Epithelial cell of esophagus (primary cell): ENCODE measurements around the gene RELB.

ENCODE experiments used
- DNase-seq: peaks from one replicate; pipeline ENCODE4 v3.0.0; 2010; ENCODE audit warnings: low read depth
- H3K4me3 ChIP-seq: 2 replicates; pipeline ENCODE4 v1.5.1; 2011; ENCODE audit warnings: mild to moderate bottlenecking, low read length, control low read depth
- TF ChIP-seq, protein P1 (sequence below): IDR thresholded peaks from 2 replicates; pipeline ENCODE4 v1.5.1; 2011; ENCODE audit warnings: low read depth, mild to moderate bottlenecking, low read length, control low read depth, inconsistent platforms; ENCODE audit not compliant: insufficient read depth; ENCODE audit errors: missing control alignments

Gene RELB

DNA sequence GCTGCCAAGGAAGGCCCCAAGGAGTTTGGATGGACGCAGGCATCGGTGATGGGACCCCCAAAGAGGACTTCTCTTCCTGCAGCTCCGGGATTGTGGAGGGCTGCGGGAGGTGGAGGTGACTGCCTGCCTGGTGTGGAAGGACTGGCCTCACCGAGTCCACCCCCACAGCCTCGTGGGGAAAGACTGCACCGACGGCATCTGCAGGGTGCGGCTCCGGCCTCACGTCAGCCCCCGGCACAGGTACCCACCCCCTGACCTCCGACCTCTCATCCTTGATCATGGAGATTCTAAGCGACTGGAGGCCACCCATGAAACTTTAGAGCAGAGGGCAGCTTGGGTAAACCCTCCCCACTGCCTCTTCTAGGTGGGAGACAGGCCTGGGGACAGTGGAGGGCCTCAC lies 20.7 kb downstream of the RELB start:
- DNase-seq: no peak
- no peak overlapping the region for H3K4me3 ChIP-seq
- TF ChIP-seq, protein P1, sequence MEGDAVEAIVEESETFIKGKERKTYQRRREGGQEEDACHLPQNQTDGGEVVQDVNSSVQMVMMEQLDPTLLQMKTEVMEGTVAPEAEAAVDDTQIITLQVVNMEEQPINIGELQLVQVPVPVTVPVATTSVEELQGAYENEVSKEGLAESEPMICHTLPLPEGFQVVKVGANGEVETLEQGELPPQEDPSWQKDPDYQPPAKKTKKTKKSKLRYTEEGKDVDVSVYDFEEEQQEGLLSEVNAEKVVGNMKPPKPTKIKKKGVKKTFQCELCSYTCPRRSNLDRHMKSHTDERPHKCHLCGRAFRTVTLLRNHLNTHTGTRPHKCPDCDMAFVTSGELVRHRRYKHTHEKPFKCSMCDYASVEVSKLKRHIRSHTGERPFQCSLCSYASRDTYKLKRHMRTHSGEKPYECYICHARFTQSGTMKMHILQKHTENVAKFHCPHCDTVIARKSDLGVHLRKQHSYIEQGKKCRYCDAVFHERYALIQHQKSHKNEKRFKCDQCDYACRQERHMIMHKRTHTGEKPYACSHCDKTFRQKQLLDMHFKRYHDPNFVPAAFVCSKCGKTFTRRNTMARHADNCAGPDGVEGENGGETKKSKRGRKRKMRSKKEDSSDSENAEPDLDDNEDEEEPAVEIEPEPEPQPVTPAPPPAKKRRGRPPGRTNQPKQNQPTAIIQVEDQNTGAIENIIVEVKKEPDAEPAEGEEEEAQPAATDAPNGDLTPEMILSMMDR: no peak

DNA sequence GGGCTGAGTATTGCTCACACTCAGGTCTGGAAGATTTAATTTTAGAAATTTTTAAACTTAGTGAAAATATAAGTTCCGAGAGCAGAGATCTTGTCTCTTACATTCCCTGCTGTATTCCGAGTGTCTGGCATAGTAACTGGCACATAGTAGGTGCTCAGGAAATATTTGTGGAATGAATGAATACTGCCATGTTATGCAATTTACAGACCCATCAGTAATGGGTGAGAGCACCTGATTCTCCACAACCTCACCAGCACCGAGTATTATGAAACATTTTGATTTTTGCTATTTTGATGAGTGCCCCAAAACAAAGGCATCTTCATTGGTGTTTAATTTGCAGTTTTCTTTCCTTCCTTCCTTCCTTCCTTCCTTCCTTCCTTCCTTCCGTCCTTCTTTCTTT lies 21.8 kb downstream of the RELB start:
- TF ChIP-seq, protein P1: no peak
- DNase-seq: no peak
- H3K4me3 ChIP-seq: no peak overlapping the region

DNA sequence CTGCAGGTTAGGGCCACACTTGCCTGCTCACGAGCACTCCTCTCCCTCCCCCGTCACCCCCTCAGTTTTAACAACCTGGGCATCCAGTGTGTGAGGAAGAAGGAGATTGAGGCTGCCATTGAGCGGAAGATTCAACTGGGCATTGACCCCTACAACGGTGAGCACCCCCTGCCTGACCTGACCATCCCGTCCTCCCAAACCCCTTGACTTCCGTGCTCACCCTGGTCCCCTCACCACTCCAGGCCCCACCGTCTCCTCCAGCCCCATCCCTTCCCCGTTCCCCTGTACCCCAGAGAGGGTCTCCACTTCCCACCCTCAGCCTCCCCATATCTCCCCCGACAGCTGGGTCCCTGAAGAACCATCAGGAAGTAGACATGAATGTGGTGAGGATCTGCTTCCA lies 24.0 kb downstream of the RELB start:
- DNase-seq: no peak
- TF ChIP-seq, protein P1: no peak
- no peak overlapping the region for H3K4me3 ChIP-seq

DNA sequence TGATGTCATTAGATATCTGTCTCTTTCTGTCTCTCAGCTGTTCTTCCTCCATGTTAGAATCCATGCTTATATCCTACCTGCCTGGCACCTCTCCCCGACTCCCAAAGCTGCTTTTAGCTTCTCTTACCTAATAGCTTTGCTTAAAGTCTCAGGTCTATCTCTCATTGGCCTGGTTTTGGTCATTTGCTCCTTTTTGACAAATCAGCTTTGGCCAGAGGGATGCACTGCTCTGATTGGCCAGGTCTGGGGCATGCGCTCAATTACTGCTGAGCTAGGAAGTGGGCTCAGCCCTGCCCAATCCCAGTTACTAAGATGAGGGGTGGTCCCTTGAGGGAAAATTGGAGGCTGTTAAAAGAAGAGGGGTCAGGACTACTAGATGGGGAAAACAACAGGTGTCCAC lies 26.1 kb downstream of the RELB start:
- TF ChIP-seq, protein P1: no peak
- no peak for DNase-seq
- H3K4me3 ChIP-seq: no peak overlapping the region

DNA sequence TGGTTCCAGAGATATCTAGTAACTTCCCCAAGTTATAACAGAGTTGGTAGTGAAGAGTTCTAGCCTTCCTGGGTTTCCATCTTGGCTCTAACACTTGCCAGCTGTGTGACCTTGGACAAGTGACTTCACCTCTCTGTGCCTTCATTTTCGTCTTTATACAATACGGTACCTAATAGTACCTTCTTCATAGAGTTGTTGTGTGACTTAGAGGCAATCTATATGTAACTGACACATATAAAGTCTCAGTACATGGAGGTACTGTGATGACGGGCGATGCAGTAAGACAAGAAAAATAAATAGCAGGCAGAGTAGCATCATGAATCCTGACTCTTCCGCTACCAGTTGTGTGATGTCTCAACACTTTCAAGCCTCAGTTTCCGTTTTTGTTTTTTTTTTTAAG lies 29.6 kb downstream of the RELB start:
- TF ChIP-seq, protein P1: no peak
- DNase-seq: no peak
- H3K4me3 ChIP-seq: no peak overlapping the region

DNA sequence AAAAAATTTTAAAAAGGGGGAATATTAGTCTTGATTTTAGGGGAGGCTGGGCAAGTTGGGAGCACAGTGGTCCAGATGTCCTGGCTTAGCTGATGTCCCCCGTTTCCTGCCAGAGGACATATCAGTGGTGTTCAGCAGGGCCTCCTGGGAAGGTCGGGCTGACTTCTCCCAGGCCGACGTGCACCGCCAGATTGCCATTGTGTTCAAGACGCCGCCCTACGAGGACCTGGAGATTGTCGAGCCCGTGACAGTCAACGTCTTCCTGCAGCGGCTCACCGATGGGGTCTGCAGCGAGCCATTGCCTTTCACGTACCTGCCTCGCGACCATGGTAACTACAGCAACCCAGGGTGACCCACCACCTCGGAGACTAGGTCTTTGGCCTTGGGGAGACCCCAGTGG lies 31.2 kb downstream of the RELB start:
- no peak overlapping the region for H3K4me3 ChIP-seq
- TF ChIP-seq, protein P1: no peak
- no peak for DNase-seq

DNA sequence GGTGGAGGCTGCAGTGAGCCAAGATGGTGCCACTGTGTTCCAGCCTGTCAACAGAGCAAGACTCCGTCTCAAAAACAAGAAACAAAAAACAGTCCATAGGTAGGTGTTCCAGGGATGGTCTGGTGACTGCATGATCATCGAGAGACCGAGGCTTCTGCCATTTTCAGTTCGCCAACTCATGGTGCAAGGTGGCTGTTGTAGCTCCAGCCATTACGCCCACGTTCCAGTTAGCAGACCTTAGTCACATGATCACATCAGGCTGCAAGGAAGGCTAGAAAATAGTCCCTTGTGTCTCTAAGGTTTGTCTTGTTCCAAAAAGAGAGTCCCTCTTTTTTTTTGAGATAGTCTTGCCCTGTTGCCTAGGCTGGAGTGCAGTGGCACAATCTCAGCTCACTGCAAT lies 34.5 kb downstream of the RELB start:
- H3K4me3 ChIP-seq: no peak overlapping the region
- TF ChIP-seq, protein P1: no peak
- DNase-seq: no peak
